CD4-positive, alpha-beta T cell (primary cell): ENCODE data around the gene CRAMP1. TPM values are rescaled to one million over a fixed set of nuclear protein-coding genes. Genes with fewer than 3 reads are reported as not detected.

ENCODE experiments used
- ATAC-seq: fragments of 200-7000 bp; cut with Tn5 transposase; one replicate; pipeline ENCODE4 v1.10.0; 2022; ENCODE audit warnings: mild to moderate bottlenecking; ENCODE audit not compliant: poor library complexity
- CTCF ChIA-PET: fragments of 350-600 bp; sonication (Branson Sonifier 250); formaldehyde crosslinking; loops from one replicate; lab custom pipeline; 2021; ENCODE audit warnings: antibody characterized with exemption, inconsistent platforms; lab: Charles Lee
- POLR2A ChIA-PET: fragments of 350-600 bp; sonication (Branson Sonifier 250); formaldehyde crosslinking; loops from one replicate; lab custom pipeline; 2021; ENCODE audit warnings: antibody characterized with exemption, inconsistent platforms; lab: Charles Lee
- DNase-seq, 14 experiments: peaks; one replicate each; pipeline ENCODE4 v3.0.0-alpha.2; 2013 to 2020; ENCODE audit warnings: mixed read lengths in 2 of 14
- H3K27ac ChIP-seq, 2 donors: one replicate each; pipeline versions ENCODE4 v1.5.1 to v1.7.0; 2013; ENCODE audit warnings: low read length in 2 of 2, low read depth in 1 of 2, mild to moderate bottlenecking in 1 of 2
- H3K27me3 ChIP-seq, 2 experiments: 1 replicate in 1 of 2; 2 replicates in 1 of 2; pipeline versions ENCODE4 v1.6.1 to v1.7.0; 2013; ENCODE audit warnings: low read length in 2 of 2, control low read depth in 1 of 2, mild to moderate bottlenecking in 1 of 2, moderate library complexity in 1 of 2; ENCODE audit not compliant: insufficient read depth in 2 of 2, control insufficient read depth in 1 of 2
- H3K36me3 ChIP-seq: one replicate; pipeline ENCODE4 v1.6.1; 2013; ENCODE audit warnings: low read length, control low read depth; ENCODE audit not compliant: insufficient read depth
- H3K4me1 ChIP-seq: one replicate; pipeline ENCODE4 v1.6.1; 2013; ENCODE audit warnings: low read length, control low read depth; ENCODE audit not compliant: insufficient read depth
- H3K4me3 ChIP-seq: one replicate; pipeline ENCODE4 v1.5.1; 2013; ENCODE audit warnings: mild to moderate bottlenecking, low read length, moderate library complexity
- H3K9me3 ChIP-seq, 2 experiments: 1 replicate in 1 of 2; 2 replicates in 1 of 2; pipeline versions ENCODE4 v1.6.1 to v1.7.0; 2013; ENCODE audit warnings: low read length in 2 of 2, mild to moderate bottlenecking in 2 of 2, control low read depth in 1 of 2, moderate library complexity in 1 of 2; ENCODE audit not compliant: control insufficient read depth in 1 of 2, insufficient read depth in 1 of 2
- H3K27ac Mint-ChIP-seq: one replicate; pipeline ENCODE4 v1.8.0; 2020; ENCODE audit warnings: mixed read lengths
- H3K27me3 Mint-ChIP-seq: one replicate; pipeline ENCODE4 v1.8.0; 2021; ENCODE audit warnings: mixed read lengths
- H3K36me3 Mint-ChIP-seq: one replicate; pipeline ENCODE4 v1.8.0; 2021; ENCODE audit warnings: low read depth, mixed read lengths
- H3K4me1 Mint-ChIP-seq: one replicate; pipeline ENCODE4 v1.8.0; 2021; ENCODE audit warnings: low read depth, mixed read lengths
- H3K4me3 Mint-ChIP-seq: one replicate; pipeline ENCODE4 v1.8.0; 2020; ENCODE audit warnings: mild to moderate bottlenecking, mixed read lengths
- H3K9me3 Mint-ChIP-seq: one replicate; pipeline ENCODE4 v1.8.0; 2020; ENCODE audit warnings: mixed read lengths
- CTCF ChIP-seq: fragments of 200-600 bp; IDR thresholded peaks from one replicate; pipeline ENCODE4 v1.8.0; 2022; ENCODE audit warnings: antibody characterized with exemption, mild to moderate bottlenecking
- intact Hi-C, 2 experiments: fragments of 100-400 bp; cut with DNase I in 1 of 2; cut with micrococcal nuclease in 1 of 2; formaldehyde crosslinking; loops; one replicate each; pipeline versions ENCODE4 v1.15.1 to v1.9.0; 2023 to 2025; cut with DNase I, micrococcal nuclease
- total RNA-seq, 174 experiments: library from RNA in 2 of 174; stranded (reverse) in 2 of 174; gene quantifications; one replicate each; pipeline ENCODE4 v1.2.3 and lab custom pipeline; 2021 to 2026

Gene CRAMP1
- total RNA-seq, 2 experiments from 2014 or later = 14.1 to 15.2 TPM

DNA sequence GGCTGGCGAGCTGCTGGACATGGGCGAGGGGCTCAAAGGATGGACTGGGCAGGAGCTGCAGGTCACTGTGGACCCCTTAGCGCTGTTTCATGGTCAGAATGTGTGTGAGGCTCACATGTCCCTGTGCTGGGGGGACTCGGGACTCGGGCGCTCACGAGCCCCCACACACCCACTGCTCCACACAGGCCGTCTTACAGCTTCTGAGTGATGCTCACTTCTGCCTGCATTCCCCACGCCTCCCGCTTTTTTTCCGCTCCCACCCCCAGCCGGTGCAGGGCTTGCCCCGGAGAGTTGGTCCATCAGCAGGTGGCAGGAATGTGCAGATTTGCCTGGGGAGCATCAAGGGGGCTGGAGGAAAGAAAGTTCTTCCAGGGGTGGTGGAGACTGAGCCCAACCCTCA, 45.7 kb downstream of the CRAMP1 start:
- Mint-ChIP-seq H3K27ac (no peak overlapping the region), H3K36me3 (peaks cover 57% of the 10 kb centered on the region), H3K4me1 (no peaks in the 10 kb centered on the region), H3K4me3 (no peak overlapping the region), H3K9me3 (no peaks in the 10 kb centered on the region), H3K27me3 (no peaks in the 10 kb centered on the region)
- intact Hi-C loops = no loop called here
- CTCF ChIA-PET = no interaction called here
- ATAC-seq (no peak), DNase-seq (no peak)
- Histone ChIP-seq H3K36me3 (peaks cover 61% of the 10 kb centered on the region), H3K4me3 (no peak overlapping the region), H3K27ac (no peak overlapping the region), H3K27me3 (no peaks in the 10 kb centered on the region), H3K9me3 (no peaks in the 10 kb centered on the region), H3K4me1 (no peaks in the 10 kb centered on the region)
- TF ChIP-seq CTCF = no peak
- POLR2A ChIA-PET = no interaction called here

- no peak for TF ChIP-seq CTCF
- intact Hi-C loops = no loop called here
- Mint-ChIP-seq H3K4me3 (no peak overlapping the region), H3K27ac (no peak overlapping the region), H3K9me3 (no peaks in the 10 kb centered on the region), H3K36me3 (peaks cover 63% of the 10 kb centered on the region), H3K27me3 (no peaks in the 10 kb centered on the region), H3K4me1 (no peaks in the 10 kb centered on the region)
- ChIA-PET POLR2A (no interaction called here), CTCF (no interaction called here)
- Histone ChIP-seq H3K4me1 (no peaks in the 10 kb centered on the region), H3K36me3 (peaks cover 62% of the 10 kb centered on the region), H3K27ac (no peak overlapping the region), H3K4me3 (no peak overlapping the region), H3K27me3 (no peaks in the 10 kb centered on the region), H3K9me3 (no peaks in the 10 kb centered on the region)
- ATAC-seq (no peak), DNase-seq (no peak)
These were observed 46.9 kb downstream of the CRAMP1 start for GRCh38 chr16:1659031-1659430.

DNA sequence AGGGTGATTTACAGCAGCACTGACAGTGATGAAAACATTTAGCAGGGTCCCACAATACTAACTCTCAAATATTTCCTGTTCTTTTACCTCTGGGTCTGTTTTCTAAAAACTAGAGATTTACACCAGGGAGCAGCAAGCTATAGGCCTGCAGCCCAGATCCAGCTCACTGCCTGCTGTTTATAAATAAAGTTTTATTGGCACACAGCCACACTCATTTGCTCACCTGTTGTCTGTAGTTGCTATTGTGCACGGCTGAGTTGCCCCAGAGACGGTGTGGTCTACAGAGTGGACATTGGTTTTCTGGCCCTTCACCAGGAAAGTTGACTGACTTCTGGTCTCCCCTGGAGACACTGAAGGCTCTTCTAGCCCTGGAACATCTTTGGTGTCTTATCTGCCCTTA, 49.7 kb downstream of the CRAMP1 start:
- no peaks in the 10 kb centered on the region for H3K4me1 Mint-ChIP-seq
- no peaks in the 10 kb centered on the region for H3K9me3 Mint-ChIP-seq
- Histone ChIP-seq H3K36me3 (peaks cover 62% of the 10 kb centered on the region), H3K9me3 (no peaks in the 10 kb centered on the region), H3K4me3 (no peak overlapping the region), H3K27ac (no peak overlapping the region), H3K4me1 (no peaks in the 10 kb centered on the region), H3K27me3 (no peaks in the 10 kb centered on the region)
- intact Hi-C loops = no loop called here
- peaks cover 64% of the 10 kb centered on the region for H3K36me3 Mint-ChIP-seq
- ATAC-seq (no peak), DNase-seq (no peak)
- no peak overlapping the region for H3K4me3 Mint-ChIP-seq
- ChIA-PET POLR2A (no interaction called here), CTCF (no interaction called here)
- no peak overlapping the region for H3K27ac Mint-ChIP-seq
- H3K27me3 Mint-ChIP-seq = no peaks in the 10 kb centered on the region
- TF ChIP-seq CTCF = no peak
